HCT116 (cell line): ENCODE results near the gene CXCL11.

Experiments
- CTCF ChIP-seq, 3 experiments: fragments of 200-600 bp in 1 of 3; sonication (generic) in 1 of 3; IDR thresholded peaks in 2 of 3; conservative IDR thresholded peaks in 1 of 3; 2 replicates each; pipeline ENCODE4 v1.5.1; 2012 to 2017; ENCODE audit warnings: low read depth in 2 of 3, low read length in 2 of 3, antibody characterized with exemption in 1 of 3, borderline replicate concordance in 1 of 3, control low read depth in 1 of 3, mild to moderate bottlenecking in 1 of 3, mixed read lengths in 1 of 3, mixed run types in 1 of 3, moderate library complexity in 1 of 3; ENCODE audit not compliant: insufficient read depth in 1 of 3
- MAX ChIP-seq: IDR thresholded peaks from 2 replicates; pipeline ENCODE4 v1.6.1; 2012
- POLR2A ChIP-seq: IDR thresholded peaks from 2 replicates; pipeline ENCODE4 v1.7.0; 2011; ENCODE audit warnings: borderline replicate concordance; ENCODE audit not compliant: insufficient read depth, insufficient read length; ENCODE audit errors: extremely low read depth
- POLR2AphosphoS5 ChIP-seq: IDR thresholded peaks from 2 replicates; pipeline ENCODE4 v1.6.1; 2011; ENCODE audit warnings: mild to moderate bottlenecking, low read depth, low read length, moderate library complexity
- RAD21 ChIP-seq: IDR thresholded peaks from 2 replicates; pipeline ENCODE4 v1.6.1; 2012; ENCODE audit warnings: low read depth, mild to moderate bottlenecking
- ZBTB33 ChIP-seq: IDR thresholded peaks from 2 replicates; pipeline ENCODE4 v1.6.1; 2011; ENCODE audit warnings: mild to moderate bottlenecking, low read length, moderate library complexity; ENCODE audit not compliant: insufficient replicate concordance; ENCODE audit errors: extremely low read depth

GRCh38 chr4:75985116-75985515, 50.8 kb downstream of the CXCL11 start:
- TF ChIP-seq RAD21 (no peak), POLR2A (no peak), CTCF (IDR thresholded peaks at IDR 0.05 in 2 of 3, conservative IDR thresholded peaks at IDR 0.05 in 1 of 3; ENCODE audit: borderline replicate concordance in 1 of 3, insufficient read depth in 1 of 3, low read depth in 2 of 3, low read length in 2 of 3) (no peak), ZBTB33 (no peak), MAX (no peak), POLR2AphosphoS5 (no peak)
